Kidney epithelial cell (primary cell): ENCODE measurements around the gene PRKG1. TPM values are rescaled to one million over a fixed set of nuclear protein-coding genes. Genes with fewer than 3 reads are reported as not detected.

Experiments used
- DNase-seq: peaks from one replicate; pipeline ENCODE4 v3.0.0-alpha.2; 2010; ENCODE audit warnings: low read depth
- H3K27me3 ChIP-seq: 2 replicates; pipeline ENCODE4 v1.6.0; 2011; ENCODE audit warnings: low read length; ENCODE audit not compliant: control insufficient read depth, insufficient read depth
- H3K36me3 ChIP-seq: 2 replicates; pipeline ENCODE4 v1.5.1; 2011; ENCODE audit warnings: low read length; ENCODE audit not compliant: control insufficient read depth, insufficient read depth
- H3K4me3 ChIP-seq: 2 replicates; pipeline ENCODE4 v1.5.1; 2011; ENCODE audit warnings: low read depth, mild to moderate bottlenecking, control low read depth, low read length
- total RNA-seq: library from RNA; depleted of rRNA; stranded (reverse); fragments of >200 nt; gene quantifications from 2 replicates; pipeline ENCODE4 v1.2.3, GENCODE V29; 2015
- TF ChIP-seq, protein P1 (sequence below): IDR thresholded peaks from 2 replicates; pipeline ENCODE4 v1.5.1; 2011; ENCODE audit warnings: mild to moderate bottlenecking, moderate library complexity, low read length, control low read depth, inconsistent platforms; ENCODE audit not compliant: insufficient read depth, poor library complexity, severe bottlenecking

PRKG1 gene
- total RNA-seq, 1 donor from 2014 or later = 1.3 TPM

DNA sequence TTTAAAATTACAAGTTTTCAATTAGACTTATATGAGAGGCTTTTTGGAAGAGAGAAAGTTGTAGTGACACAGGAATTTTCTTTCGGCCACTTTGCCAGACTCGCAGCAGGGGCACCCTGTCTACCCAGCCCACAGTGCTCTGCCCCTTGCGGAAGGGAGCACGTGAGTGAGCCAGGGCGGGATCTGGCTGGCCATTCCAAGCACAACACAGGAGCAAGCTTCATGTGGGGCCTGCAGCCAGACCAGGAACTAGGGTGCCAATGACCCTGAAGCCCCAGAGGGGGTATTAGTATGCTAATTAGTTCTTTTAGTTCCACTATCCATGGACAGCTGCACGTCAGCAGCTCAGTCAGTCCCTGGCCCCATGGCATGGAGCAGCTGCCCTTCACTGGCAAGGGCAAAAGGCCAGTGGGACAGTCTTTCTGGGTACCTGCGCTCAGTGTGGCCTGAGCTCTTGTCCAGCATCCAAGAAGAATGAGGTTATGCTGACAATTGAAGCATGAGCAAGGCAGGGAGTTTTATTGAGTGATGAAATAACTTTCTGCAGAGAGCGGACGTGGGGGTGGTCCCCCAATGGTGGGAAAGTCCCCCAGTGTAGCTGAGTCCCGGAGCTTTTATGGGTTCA lies 876.2 kb downstream of the PRKG1 start:
- Histone ChIP-seq H3K27me3 (no peaks in the 10 kb centered on the region), H3K4me3 (no peak overlapping the region), H3K36me3 (no peaks in the 10 kb centered on the region)
- no peak for DNase-seq
- TF ChIP-seq, protein P1, sequence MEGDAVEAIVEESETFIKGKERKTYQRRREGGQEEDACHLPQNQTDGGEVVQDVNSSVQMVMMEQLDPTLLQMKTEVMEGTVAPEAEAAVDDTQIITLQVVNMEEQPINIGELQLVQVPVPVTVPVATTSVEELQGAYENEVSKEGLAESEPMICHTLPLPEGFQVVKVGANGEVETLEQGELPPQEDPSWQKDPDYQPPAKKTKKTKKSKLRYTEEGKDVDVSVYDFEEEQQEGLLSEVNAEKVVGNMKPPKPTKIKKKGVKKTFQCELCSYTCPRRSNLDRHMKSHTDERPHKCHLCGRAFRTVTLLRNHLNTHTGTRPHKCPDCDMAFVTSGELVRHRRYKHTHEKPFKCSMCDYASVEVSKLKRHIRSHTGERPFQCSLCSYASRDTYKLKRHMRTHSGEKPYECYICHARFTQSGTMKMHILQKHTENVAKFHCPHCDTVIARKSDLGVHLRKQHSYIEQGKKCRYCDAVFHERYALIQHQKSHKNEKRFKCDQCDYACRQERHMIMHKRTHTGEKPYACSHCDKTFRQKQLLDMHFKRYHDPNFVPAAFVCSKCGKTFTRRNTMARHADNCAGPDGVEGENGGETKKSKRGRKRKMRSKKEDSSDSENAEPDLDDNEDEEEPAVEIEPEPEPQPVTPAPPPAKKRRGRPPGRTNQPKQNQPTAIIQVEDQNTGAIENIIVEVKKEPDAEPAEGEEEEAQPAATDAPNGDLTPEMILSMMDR = no peak

DNA sequence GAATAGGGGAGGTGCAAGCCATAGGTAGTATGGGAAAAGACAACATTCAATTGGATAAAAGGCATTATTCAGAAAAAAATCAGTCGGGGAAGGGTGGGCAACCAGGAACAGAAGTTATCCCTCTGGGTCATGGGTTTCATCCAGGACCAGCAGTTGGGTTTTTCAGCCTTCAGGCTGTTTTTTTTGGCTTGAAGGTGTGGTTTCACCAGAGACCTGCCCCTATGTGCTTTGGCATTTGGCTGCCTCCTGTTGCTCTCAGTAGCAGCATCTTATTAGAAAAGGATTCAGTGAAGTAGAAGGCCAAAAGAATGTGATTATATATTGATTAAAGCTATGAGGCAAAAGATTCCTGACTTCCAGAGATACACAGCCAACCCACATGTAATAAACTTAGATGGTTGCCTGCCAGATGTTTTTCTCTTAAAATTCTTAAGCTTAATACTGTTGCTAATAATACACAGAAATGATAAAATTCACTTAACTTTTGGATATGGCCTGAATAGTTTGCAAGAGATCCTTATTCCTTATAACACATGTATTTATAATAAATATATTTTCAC lies 876.8 kb downstream of the PRKG1 start:
- H3K36me3 ChIP-seq = no peaks in the 10 kb centered on the region
- H3K27me3 ChIP-seq = no peaks in the 10 kb centered on the region
- DNase-seq = no peak
- TF ChIP-seq, protein P1 = no peak
- H3K4me3 ChIP-seq = no peak overlapping the region

DNA sequence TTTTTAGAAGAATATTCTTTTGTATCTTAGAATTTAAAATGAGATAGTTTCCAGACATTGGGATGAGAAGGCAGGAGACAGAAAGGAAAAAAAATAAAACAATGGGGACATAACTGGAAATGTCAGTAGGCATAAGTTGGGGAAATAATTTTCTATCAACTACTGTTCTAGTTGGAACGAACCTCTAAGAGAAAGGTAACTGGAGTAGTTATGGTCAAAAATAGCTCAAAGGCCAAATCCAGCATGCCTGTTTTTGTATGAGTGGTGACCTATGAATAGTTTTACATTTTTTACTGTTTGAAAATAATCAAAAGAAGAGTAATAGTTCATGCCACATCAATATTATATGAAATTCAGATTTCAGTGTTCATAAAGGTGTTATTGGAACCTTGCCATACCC lies 877.3 kb downstream of the PRKG1 start:
- TF ChIP-seq, protein P1 = no peak
- Histone ChIP-seq H3K36me3 (no peaks in the 10 kb centered on the region), H3K27me3 (no peaks in the 10 kb centered on the region), H3K4me3 (no peak overlapping the region)
- no peak for DNase-seq

DNA sequence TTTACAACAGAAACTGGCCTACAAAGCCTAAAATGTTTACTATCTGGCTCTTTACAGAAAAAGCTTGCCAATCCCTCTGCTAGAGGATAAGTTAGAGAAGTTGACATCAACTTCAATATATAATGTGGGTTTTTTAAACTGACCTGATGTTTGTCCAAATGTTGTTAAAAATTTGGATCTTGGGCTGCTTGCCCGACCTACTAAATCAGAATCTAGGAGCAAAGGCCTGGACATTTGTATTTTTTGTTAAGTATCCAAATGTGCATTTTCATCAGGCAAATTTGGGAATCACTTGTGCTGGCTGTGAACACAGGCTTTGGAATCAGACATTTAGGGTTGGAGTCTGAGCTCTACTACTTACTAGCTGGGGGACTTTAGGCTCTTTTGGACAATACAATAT lies 877.8 kb downstream of the PRKG1 start:
- no peaks in the 10 kb centered on the region for H3K27me3 ChIP-seq
- H3K4me3 ChIP-seq = no peak overlapping the region
- H3K36me3 ChIP-seq = no peaks in the 10 kb centered on the region
- TF ChIP-seq, protein P1 = no peak
- no peak for DNase-seq

DNA sequence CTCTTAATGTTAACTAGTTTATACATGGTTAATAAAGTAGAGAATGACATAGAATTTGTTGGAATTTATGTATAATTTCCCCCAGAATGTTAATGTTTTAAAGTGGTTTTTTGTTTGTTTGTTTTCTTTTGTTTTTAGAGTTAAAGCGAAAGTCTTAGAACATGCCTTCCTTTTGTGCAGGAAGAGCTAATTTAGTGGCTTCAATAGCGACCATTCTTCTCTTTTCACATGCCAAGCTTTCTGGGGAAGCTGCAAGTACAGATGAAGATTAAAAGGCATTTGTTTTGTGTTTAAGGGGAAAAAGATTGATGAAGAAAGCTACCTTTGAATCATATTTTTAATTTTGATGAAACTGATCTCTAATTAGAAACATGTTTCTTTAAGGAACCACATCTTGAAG lies 881.4 kb downstream of the PRKG1 start:
- DNase-seq = no peak
- no peak overlapping the region for H3K4me3 ChIP-seq
- no peaks in the 10 kb centered on the region for H3K36me3 ChIP-seq
- H3K27me3 ChIP-seq = no peaks in the 10 kb centered on the region
- TF ChIP-seq, protein P1 = no peak

DNA sequence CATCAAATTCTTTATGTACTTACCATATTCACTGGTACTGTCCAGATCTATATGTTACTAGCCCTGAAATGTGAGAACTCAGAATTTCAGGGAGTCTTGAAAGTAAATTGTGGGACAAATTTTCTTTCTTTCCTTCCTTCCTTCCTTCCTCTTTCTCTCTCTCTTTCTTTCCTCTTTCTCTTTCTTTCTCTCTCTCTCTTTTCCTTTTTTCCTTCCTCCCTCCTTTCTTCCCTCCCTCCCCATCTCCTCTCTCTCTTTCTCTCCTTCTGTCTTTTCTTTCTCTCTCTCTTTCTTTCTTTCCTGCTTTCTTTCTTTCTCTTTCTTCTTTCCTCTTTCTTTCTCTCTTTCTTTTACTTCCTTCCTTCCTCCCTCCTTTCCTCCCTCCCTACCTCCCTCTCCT lies 882.5 kb downstream of the PRKG1 start:
- TF ChIP-seq, protein P1 = no peak
- Histone ChIP-seq H3K36me3 (no peaks in the 10 kb centered on the region), H3K27me3 (no peaks in the 10 kb centered on the region), H3K4me3 (no peak overlapping the region)
- DNase-seq = no peak
